ENCODE measurements around the gene PRR3.
A peak's percentile ranks its signal among the peaks of the same experiment; 100 is the strongest.

The PRR3 gene

DNA sequence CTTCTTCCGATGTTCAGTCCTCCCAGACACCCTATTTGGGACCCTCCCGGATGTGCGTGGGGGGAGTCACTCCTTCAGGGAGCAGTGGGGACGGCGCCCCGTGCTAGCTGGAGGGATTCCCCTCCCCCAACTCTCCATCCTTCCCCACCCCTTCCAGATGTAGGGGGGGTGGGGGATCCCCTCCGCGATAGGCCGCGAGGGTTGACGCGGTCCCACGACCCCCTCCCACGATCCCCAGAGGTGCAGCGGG is 1.4 kb upstream of the PRR3 start:
- Histone ChIP-seq H2AFZ (ENCODE audit: low read length) (peak overlapping the region; percentile 93), H3K9ac (ENCODE audit: low read depth, low read length, poor library complexity, severe bottlenecking) (peak overlapping the region; percentile 89), H3K36me3 (ENCODE audit: insufficient read depth, low read length) (peaks cover 35% of the 10 kb centered on the region; the same call in 1 of the 2 replicates), H3F3A (ENCODE audit: low read depth) (no peaks in the 10 kb centered on the region), H3K4me3 (ENCODE audit: low read length, poor library complexity, severe bottlenecking) (peak overlapping the region; percentile 85), H3K9me3 (ENCODE audit: insufficient read depth, low read depth, low read length) (no peaks in the 10 kb centered on the region), H4K20me1 (ENCODE audit: insufficient read depth, low read length, poor library complexity, severe bottlenecking) (peaks cover 37% of the 10 kb centered on the region), H3K4me2 (ENCODE audit: low read depth, low read length, poor library complexity, severe bottlenecking) (peak overlapping the region; percentile 96), H3K4me1 (ENCODE audit: insufficient read depth, low read length, poor library complexity, severe bottlenecking) (peaks cover 29% of the 10 kb centered on the region), H3K79me2 (ENCODE audit: insufficient read depth, low read length) (peaks cover 65% of the 10 kb centered on the region), H3K27me3 (ENCODE audit: insufficient read depth, low read length, poor library complexity, severe bottlenecking) (no peaks in the 10 kb centered on the region), H3K9me2 (replicated peaks; ENCODE audit: low read depth, low read length) (no peaks in the 10 kb centered on the region)
- TF ChIP-seq, protein P1, sequence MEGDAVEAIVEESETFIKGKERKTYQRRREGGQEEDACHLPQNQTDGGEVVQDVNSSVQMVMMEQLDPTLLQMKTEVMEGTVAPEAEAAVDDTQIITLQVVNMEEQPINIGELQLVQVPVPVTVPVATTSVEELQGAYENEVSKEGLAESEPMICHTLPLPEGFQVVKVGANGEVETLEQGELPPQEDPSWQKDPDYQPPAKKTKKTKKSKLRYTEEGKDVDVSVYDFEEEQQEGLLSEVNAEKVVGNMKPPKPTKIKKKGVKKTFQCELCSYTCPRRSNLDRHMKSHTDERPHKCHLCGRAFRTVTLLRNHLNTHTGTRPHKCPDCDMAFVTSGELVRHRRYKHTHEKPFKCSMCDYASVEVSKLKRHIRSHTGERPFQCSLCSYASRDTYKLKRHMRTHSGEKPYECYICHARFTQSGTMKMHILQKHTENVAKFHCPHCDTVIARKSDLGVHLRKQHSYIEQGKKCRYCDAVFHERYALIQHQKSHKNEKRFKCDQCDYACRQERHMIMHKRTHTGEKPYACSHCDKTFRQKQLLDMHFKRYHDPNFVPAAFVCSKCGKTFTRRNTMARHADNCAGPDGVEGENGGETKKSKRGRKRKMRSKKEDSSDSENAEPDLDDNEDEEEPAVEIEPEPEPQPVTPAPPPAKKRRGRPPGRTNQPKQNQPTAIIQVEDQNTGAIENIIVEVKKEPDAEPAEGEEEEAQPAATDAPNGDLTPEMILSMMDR (conservative IDR thresholded peaks at IDR 0.05; ENCODE audit: low read length), result no peak
- no peak for TF ChIP-seq EZH2phosphoT487 (IDR thresholded peaks at IDR 0.05; ENCODE audit: borderline replicate concordance)

DNA sequence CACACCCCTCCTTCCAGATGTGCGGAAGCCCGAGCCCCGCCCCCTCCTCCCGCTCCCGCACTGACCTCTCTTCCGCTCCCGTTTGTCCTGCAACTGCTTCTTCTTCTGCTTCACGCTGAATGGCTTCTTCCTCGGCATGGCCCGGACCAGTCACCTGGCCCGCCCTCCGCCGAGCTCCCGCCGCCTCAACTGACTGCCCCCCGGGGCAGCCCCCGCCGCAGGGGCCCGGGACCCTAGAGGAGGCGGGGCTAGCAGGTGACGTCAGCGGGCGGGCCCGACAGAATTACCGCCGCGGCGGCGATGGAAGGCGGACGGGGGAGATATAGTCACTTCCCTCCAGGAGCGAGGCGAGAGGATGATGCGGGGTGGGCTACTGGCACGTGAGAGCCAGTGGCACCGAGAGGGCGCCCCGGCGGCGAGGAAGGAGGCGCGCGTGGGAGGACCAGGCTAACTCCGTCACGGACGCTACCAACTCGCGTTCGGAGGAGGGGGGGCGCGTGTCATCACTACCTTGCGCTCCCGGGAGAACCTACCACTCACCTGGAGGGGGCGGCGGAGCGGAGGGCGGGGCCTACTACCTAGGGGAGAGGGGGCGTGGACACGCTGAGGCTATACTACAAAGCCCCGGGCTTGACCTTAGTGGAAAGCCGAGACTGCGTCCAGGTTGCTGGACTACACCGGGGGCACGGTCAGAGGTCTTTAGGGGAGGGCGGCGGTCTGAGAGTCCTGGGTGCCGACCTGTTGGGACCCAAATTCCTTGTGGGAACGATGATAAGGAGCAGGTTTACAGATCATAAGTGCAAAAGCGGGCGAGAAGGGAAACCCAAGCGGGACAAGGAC is 809 bp upstream of the PRR3 start, which contains the start of gene GNL1:
Gene GNL1 (minus strand): TSS at position 424 of the 840 bp plus-strand sequence. CDS start 286 bp downstream, at position 138.
- peaks cover 37% of the 10 kb centered on the region for H4K20me1 ChIP-seq (ENCODE audit: insufficient read depth, low read length, poor library complexity, severe bottlenecking)
- H2AFZ ChIP-seq (ENCODE audit: low read length), result peak within 1 kb of the TSS; percentile 93
- H3F3A ChIP-seq (ENCODE audit: low read depth), result no peaks in the 10 kb centered on the region
- TF ChIP-seq, protein P1 (conservative IDR thresholded peaks at IDR 0.05; ENCODE audit: low read length), result no peak
- no peak for TF ChIP-seq EZH2phosphoT487 (IDR thresholded peaks at IDR 0.05; ENCODE audit: borderline replicate concordance)
- peak within 1 kb of the TSS; percentile 85 for H3K4me3 ChIP-seq (ENCODE audit: low read length, poor library complexity, severe bottlenecking)
- H3K9ac ChIP-seq (ENCODE audit: low read depth, low read length, poor library complexity, severe bottlenecking), result peak within 1 kb of the TSS; percentile 89
- peaks cover 29% of the 10 kb centered on the region; the same call in 1 of the 2 replicates for H3K36me3 ChIP-seq (ENCODE audit: insufficient read depth, low read length)
- H3K4me2 ChIP-seq (ENCODE audit: low read depth, low read length, poor library complexity, severe bottlenecking), result peak within 1 kb of the TSS; percentile 96
- H3K79me2 ChIP-seq (ENCODE audit: insufficient read depth, low read length), result peaks cover 65% of the 10 kb centered on the region
- H3K9me2 ChIP-seq (replicated peaks; ENCODE audit: low read depth, low read length), result no peaks in the 10 kb centered on the region
- no peaks in the 10 kb centered on the region for H3K27me3 ChIP-seq (ENCODE audit: insufficient read depth, low read length, poor library complexity, severe bottlenecking)
- H3K9me3 ChIP-seq (ENCODE audit: insufficient read depth, low read depth, low read length), result no peaks in the 10 kb centered on the region
- peaks cover 29% of the 10 kb centered on the region for H3K4me1 ChIP-seq (ENCODE audit: insufficient read depth, low read length, poor library complexity, severe bottlenecking)

DNA sequence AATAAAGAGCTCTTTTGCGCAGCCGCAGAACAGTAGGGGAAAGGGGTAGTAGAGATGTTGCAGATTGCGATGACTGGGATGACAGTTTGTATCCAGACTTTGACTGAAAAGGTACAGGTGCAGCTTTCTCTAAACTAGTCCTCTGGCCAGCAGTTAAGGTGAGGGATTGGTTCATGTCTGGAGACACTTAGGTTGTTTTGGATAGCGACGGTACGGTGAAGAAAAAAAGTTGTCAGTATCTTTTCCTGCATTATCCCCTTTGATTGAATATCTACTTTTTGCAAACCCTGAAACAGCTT is 537 bp downstream of the PRR3 start:
- Histone ChIP-seq H4K20me1 (ENCODE audit: insufficient read depth, low read length, poor library complexity, severe bottlenecking) (peaks cover 37% of the 10 kb centered on the region), H3K79me2 (ENCODE audit: insufficient read depth, low read length) (peaks cover 63% of the 10 kb centered on the region), H3K9ac (ENCODE audit: low read depth, low read length, poor library complexity, severe bottlenecking) (peak overlapping the region; percentile 89), H3K9me3 (ENCODE audit: insufficient read depth, low read depth, low read length) (no peaks in the 10 kb centered on the region), H3K36me3 (ENCODE audit: insufficient read depth, low read length) (peaks cover 25% of the 10 kb centered on the region; the same call in 1 of the 2 replicates), H3K4me3 (ENCODE audit: low read length, poor library complexity, severe bottlenecking) (peak overlapping the region; percentile 85), H3K27me3 (ENCODE audit: insufficient read depth, low read length, poor library complexity, severe bottlenecking) (no peaks in the 10 kb centered on the region), H3K4me2 (ENCODE audit: low read depth, low read length, poor library complexity, severe bottlenecking) (peak overlapping the region; percentile 96), H3K4me1 (ENCODE audit: insufficient read depth, low read length, poor library complexity, severe bottlenecking) (peaks cover 29% of the 10 kb centered on the region), H2AFZ (ENCODE audit: low read length) (peak overlapping the region; percentile 93), H3F3A (ENCODE audit: low read depth) (no peaks in the 10 kb centered on the region), H3K9me2 (replicated peaks; ENCODE audit: low read depth, low read length) (no peaks in the 10 kb centered on the region)
- TF ChIP-seq EZH2phosphoT487 (IDR thresholded peaks at IDR 0.05; ENCODE audit: borderline replicate concordance), result no peak
- TF ChIP-seq, protein P1 (conservative IDR thresholded peaks at IDR 0.05; ENCODE audit: low read length), result no peak
